Measurements from ENCODE around the gene CFAP221. TPM values are rescaled to one million over a fixed set of nuclear protein-coding genes. Genes with fewer than 3 reads are reported as not detected.

CFAP221 gene
- total RNA-seq, 4 donors from 2014 or later, result 0.51 to 5.0 (median 3.7) TPM

GRCh38 chr2:119700866-119701265, 156.6 kb downstream of the CFAP221 start:
- no peak overlapping the region for H3K27ac ChIP-seq
- intact Hi-C loops (cut with DNase I; ENCODE audit: low total_unique reads), result no loop called here
- no peak for DNase-seq
- no peaks in the 10 kb centered on the region for H3K9me3 ChIP-seq
- TF ChIP-seq POLR2A (IDR thresholded peaks at IDR 0.05) (no peak), CTCF (IDR thresholded peaks at IDR 0.05) (no peak)
- no peaks in the 10 kb centered on the region for H3K36me3 ChIP-seq
- H3K4me3 ChIP-seq, result no peak overlapping the region
- no peaks in the 10 kb centered on the region for H3K27me3 ChIP-seq
- H3K4me1 ChIP-seq, result no peaks in the 10 kb centered on the region

- no peak overlapping the region for H3K4me3 ChIP-seq
- no peaks in the 10 kb centered on the region for H3K36me3 ChIP-seq
- H3K27me3 ChIP-seq, result no peaks in the 10 kb centered on the region
- no peaks in the 10 kb centered on the region for H3K4me1 ChIP-seq
- intact Hi-C loops (cut with DNase I; ENCODE audit: low total_unique reads), result no loop called here
- TF ChIP-seq POLR2A (IDR thresholded peaks at IDR 0.05), result no peak
- no peak for TF ChIP-seq CTCF (IDR thresholded peaks at IDR 0.05)
- no peak overlapping the region for H3K27ac ChIP-seq
- no peak for DNase-seq
- no peaks in the 10 kb centered on the region for H3K9me3 ChIP-seq
These were observed 157.1 kb downstream of the CFAP221 start for GRCh38 chr2:119701352-119701751.

- intact Hi-C loops (cut with DNase I; ENCODE audit: low total_unique reads), result no loop called here
- Histone ChIP-seq H3K27ac (no peak overlapping the region), H3K4me3 (no peak overlapping the region), H3K4me1 (no peaks in the 10 kb centered on the region), H3K27me3 (no peaks in the 10 kb centered on the region), H3K9me3 (no peaks in the 10 kb centered on the region), H3K36me3 (no peaks in the 10 kb centered on the region)
- no peak for DNase-seq
- no peak for TF ChIP-seq POLR2A (IDR thresholded peaks at IDR 0.05)
- TF ChIP-seq CTCF (IDR thresholded peaks at IDR 0.05), result no peak
These were observed 158.1 kb downstream of the CFAP221 start for GRCh38 chr2:119702203-119702917.

GRCh38 chr2:119702918-119703401, 158.7 kb downstream of the CFAP221 start:
- DNase-seq, result peak; percentile 57 to 58
- Histone ChIP-seq H3K4me1 (no peaks in the 10 kb centered on the region), H3K9me3 (no peaks in the 10 kb centered on the region), H3K36me3 (no peaks in the 10 kb centered on the region), H3K27me3 (no peaks in the 10 kb centered on the region), H3K27ac (no peak overlapping the region), H3K4me3 (no peak overlapping the region)
- intact Hi-C loops (cut with DNase I; ENCODE audit: low total_unique reads), result no loop called here
- peak; percentile 84 to 91 (median 86) for TF ChIP-seq CTCF (IDR thresholded peaks at IDR 0.05)
- no peak for TF ChIP-seq POLR2A (IDR thresholded peaks at IDR 0.05)

- no peak overlapping the region for H3K4me3 ChIP-seq
- no peaks in the 10 kb centered on the region for H3K36me3 ChIP-seq
- intact Hi-C loops (cut with DNase I; ENCODE audit: low total_unique reads), result no loop called here
- no peak overlapping the region for H3K27ac ChIP-seq
- DNase-seq, result no peak
- H3K27me3 ChIP-seq, result no peaks in the 10 kb centered on the region
- TF ChIP-seq POLR2A (IDR thresholded peaks at IDR 0.05) (no peak), CTCF (IDR thresholded peaks at IDR 0.05) (no peak)
- H3K9me3 ChIP-seq, result no peaks in the 10 kb centered on the region
- H3K4me1 ChIP-seq, result no peaks in the 10 kb centered on the region
These were observed 159.3 kb downstream of the CFAP221 start for GRCh38 chr2:119703526-119703925.

Measured in uterus (tissue), 4 donors.